SU-DHL-6 (cell line): ENCODE measurements around the gene ABCB11.

Experiments used
- H2AFZ ChIP-seq: fragments of 200-600 bp; sonication (generic); 2 replicates; pipeline ENCODE4 v1.6.1; 2014; ENCODE audit warnings: low read depth, mild to moderate bottlenecking, moderate library complexity, mixed read lengths, antibody characterized with exemption, low read length; ENCODE audit not compliant: severe bottlenecking
- H3F3A ChIP-seq: fragments of 200-600 bp; shearing (Covaris generic); 2 replicates; pipeline ENCODE4 v1.6.0; 2016; ENCODE audit warnings: antibody characterized with exemption, mild to moderate bottlenecking; ENCODE audit not compliant: insufficient read depth
- H3K27ac ChIP-seq: fragments of 200-600 bp; sonication (generic); 2 replicates; pipeline ENCODE4 v1.5.1; 2016; ENCODE audit warnings: low read depth, mild to moderate bottlenecking, low read length, moderate library complexity, mixed read lengths
- H3K27me3 ChIP-seq: fragments of 200-600 bp; sonication (generic), shearing (Covaris generic); 2 replicates; pipeline ENCODE4 v1.6.0; 2014; ENCODE audit warnings: mild to moderate bottlenecking, low read length
- H3K36me3 ChIP-seq: fragments of 200-600 bp; sonication (generic); 2 replicates; pipeline ENCODE4 v1.6.1; 2014; ENCODE audit warnings: mild to moderate bottlenecking, low read length, mixed read lengths
- H3K4me2 ChIP-seq: fragments of 300-600, 200-600 bp; shearing (Covaris generic), sonication (generic); 2 replicates; pipeline ENCODE4 v1.6.0; 2014; ENCODE audit warnings: low read length, low read depth, mild to moderate bottlenecking; ENCODE audit not compliant: poor library complexity, severe bottlenecking
- H3K4me3 ChIP-seq: fragments of 200-600 bp; sonication (generic); 2 replicates; pipeline ENCODE4 v1.5.1; 2014; ENCODE audit warnings: antibody characterized with exemption, low read length, mild to moderate bottlenecking, mixed read lengths; ENCODE audit not compliant: insufficient read depth, poor library complexity, severe bottlenecking
- H3K79me2 ChIP-seq: fragments of 200-600 bp; sonication (generic); 2 replicates; pipeline ENCODE4 v1.6.1; 2014; ENCODE audit warnings: mild to moderate bottlenecking, low read length, moderate library complexity; ENCODE audit not compliant: insufficient read depth
- H3K9ac ChIP-seq: fragments of 200-600 bp; sonication (generic); 2 replicates; pipeline ENCODE4 v1.7.0; 2014; ENCODE audit warnings: mild to moderate bottlenecking, low read length
- H3K9me2 ChIP-seq: fragments of 200-600 bp; sonication (generic); replicated peaks from 2 replicates; pipeline ENCODE4 v1.6.1; 2014; ENCODE audit warnings: low read length; ENCODE audit not compliant: insufficient read depth
- H3K9me3 ChIP-seq: fragments of 200-600 bp; sonication (generic); 2 replicates; pipeline ENCODE4 v1.6.1; 2014; ENCODE audit warnings: low read length, mixed read lengths; ENCODE audit not compliant: insufficient read depth
- H4K20me1 ChIP-seq: fragments of 200-600 bp; sonication (generic); 2 replicates; pipeline ENCODE4 v1.6.1; 2014; ENCODE audit warnings: low read depth, mild to moderate bottlenecking, antibody characterized with exemption, low read length, moderate library complexity, mixed read lengths
- CTCF ChIP-seq: fragments of 200-600 bp; sonication (generic); IDR thresholded peaks from one replicate; pipeline ENCODE4 v1.5.1; 2017; ENCODE audit warnings: antibody characterized with exemption, mild to moderate bottlenecking, low read length, moderate library complexity; ENCODE audit not compliant: insufficient read depth, poor library complexity, severe bottlenecking
- EZH2phosphoT487 ChIP-seq: fragments of 200-600 bp; sonication (generic), shearing (Covaris generic); conservative IDR thresholded peaks from 2 replicates; pipeline ENCODE4 v1.6.1; 2018; ENCODE audit warnings: mild to moderate bottlenecking, antibody characterized with exemption, low read length, moderate library complexity, mixed read lengths

The ABCB11 gene

GRCh38 chr2:168913495-168913894 lies 117.6 kb downstream of the ABCB11 start:
- no peak overlapping the region for H3K27ac ChIP-seq
- no peaks in the 10 kb centered on the region for H3K9me3 ChIP-seq
- H2AFZ ChIP-seq, result no peak overlapping the region
- no peaks in the 10 kb centered on the region for H3K79me2 ChIP-seq
- no peaks in the 10 kb centered on the region for H4K20me1 ChIP-seq
- H3F3A ChIP-seq, result no peaks in the 10 kb centered on the region
- no peak overlapping the region for H3K4me2 ChIP-seq
- no peak overlapping the region for H3K9ac ChIP-seq
- H3K27me3 ChIP-seq, result no peaks in the 10 kb centered on the region
- no peak overlapping the region for H3K4me3 ChIP-seq
- H3K36me3 ChIP-seq, result no peaks in the 10 kb centered on the region
- no peaks in the 10 kb centered on the region for H3K9me2 ChIP-seq
- TF ChIP-seq CTCF (no peak), EZH2phosphoT487 (no peak)

DNA sequence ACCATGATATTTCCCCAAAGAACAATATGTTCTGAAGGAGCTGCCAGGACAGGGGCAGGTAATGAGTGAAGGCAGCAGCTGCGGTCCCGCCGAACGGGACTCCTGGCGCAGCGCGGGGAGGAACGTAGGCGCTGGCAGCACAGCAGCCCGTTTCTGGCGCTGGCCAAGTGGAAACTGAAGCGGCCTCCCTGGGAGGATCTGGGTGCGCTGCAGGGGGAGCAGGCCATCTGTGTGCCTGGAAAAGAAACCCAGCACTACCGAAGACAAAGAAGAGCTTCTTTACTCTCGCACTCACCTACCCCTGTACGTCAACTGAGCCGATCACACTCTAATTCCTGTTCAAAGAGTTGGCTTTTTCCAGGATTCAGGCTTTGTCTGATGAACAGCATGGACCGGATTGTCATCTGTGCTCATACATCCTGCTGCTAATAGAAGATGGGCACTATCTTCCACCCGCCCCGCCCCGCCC lies 118.2 kb downstream of the ABCB11 start:
- Histone ChIP-seq H3K4me2 (no peak overlapping the region), H3K27ac (no peak overlapping the region)

DNA sequence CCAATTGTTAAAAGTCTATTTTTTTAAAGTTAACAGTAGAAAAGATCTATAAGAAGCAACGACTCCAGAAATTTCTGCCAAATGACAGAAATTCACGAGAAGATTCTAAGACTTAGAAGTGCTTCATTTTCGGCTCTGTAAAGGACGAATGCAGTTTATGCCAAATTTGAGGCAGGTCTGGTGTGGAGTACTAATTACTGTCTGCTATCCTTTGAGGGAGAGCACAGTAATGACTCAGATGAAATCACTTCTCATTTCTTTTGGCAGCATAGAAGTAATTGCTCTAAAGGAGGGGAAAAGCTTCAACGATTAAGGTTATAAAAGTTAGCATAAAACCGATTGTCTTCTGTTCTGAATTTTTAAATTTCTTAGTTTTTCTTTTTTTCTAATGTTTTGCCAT lies 118.7 kb downstream of the ABCB11 start:
- no peaks in the 10 kb centered on the region for H3K36me3 ChIP-seq
- H4K20me1 ChIP-seq, result no peaks in the 10 kb centered on the region
- H3F3A ChIP-seq, result no peaks in the 10 kb centered on the region
- H2AFZ ChIP-seq, result no peak overlapping the region
- H3K4me2 ChIP-seq, result no peak overlapping the region
- no peaks in the 10 kb centered on the region for H3K27me3 ChIP-seq
- H3K27ac ChIP-seq, result no peak overlapping the region
- H3K9me2 ChIP-seq, result no peaks in the 10 kb centered on the region
- no peaks in the 10 kb centered on the region for H3K9me3 ChIP-seq
- no peak overlapping the region for H3K9ac ChIP-seq
- no peak for TF ChIP-seq CTCF
- TF ChIP-seq EZH2phosphoT487, result no peak
- no peaks in the 10 kb centered on the region for H3K79me2 ChIP-seq
- no peak overlapping the region for H3K4me3 ChIP-seq

More for the DNA sequence above, 118.2 kb downstream of the ABCB11 start:
- TF ChIP-seq CTCF (no peak), EZH2phosphoT487 (no peak)
- no peak overlapping the region for H3K4me3 ChIP-seq
- H3K9me3 ChIP-seq, result no peaks in the 10 kb centered on the region
- no peaks in the 10 kb centered on the region for H3F3A ChIP-seq
- H4K20me1 ChIP-seq, result no peaks in the 10 kb centered on the region
- no peaks in the 10 kb centered on the region for H3K79me2 ChIP-seq
- H3K36me3 ChIP-seq, result no peaks in the 10 kb centered on the region
- no peak overlapping the region for H3K9ac ChIP-seq
- no peaks in the 10 kb centered on the region for H3K9me2 ChIP-seq
- no peaks in the 10 kb centered on the region for H3K27me3 ChIP-seq
- H2AFZ ChIP-seq, result no peak overlapping the region

- Histone ChIP-seq H2AFZ (no peak overlapping the region), H3K4me3 (no peak overlapping the region), H3K9me3 (no peaks in the 10 kb centered on the region), H3K27ac (no peak overlapping the region), H3K9ac (no peak overlapping the region), H4K20me1 (no peaks in the 10 kb centered on the region), H3K27me3 (no peaks in the 10 kb centered on the region), H3K79me2 (no peaks in the 10 kb centered on the region), H3K9me2 (no peaks in the 10 kb centered on the region), H3K36me3 (no peaks in the 10 kb centered on the region), H3K4me2 (no peak overlapping the region), H3F3A (no peaks in the 10 kb centered on the region)
- TF ChIP-seq EZH2phosphoT487, result no peak
- no peak for TF ChIP-seq CTCF
Measured at GRCh38 chr2:168910330-168910729, 120.8 kb downstream of the ABCB11 start.
